C1 segment of cervical spinal cord (tissue), 14 donors: Measurements from ENCODE around the gene LLGL2.

Source experiments
- DNase-seq, 14 donors: peaks; one replicate each; lab custom pipeline; 2025; lab: John Stamatoyannopoulos, UW

LLGL2 gene

DNA sequence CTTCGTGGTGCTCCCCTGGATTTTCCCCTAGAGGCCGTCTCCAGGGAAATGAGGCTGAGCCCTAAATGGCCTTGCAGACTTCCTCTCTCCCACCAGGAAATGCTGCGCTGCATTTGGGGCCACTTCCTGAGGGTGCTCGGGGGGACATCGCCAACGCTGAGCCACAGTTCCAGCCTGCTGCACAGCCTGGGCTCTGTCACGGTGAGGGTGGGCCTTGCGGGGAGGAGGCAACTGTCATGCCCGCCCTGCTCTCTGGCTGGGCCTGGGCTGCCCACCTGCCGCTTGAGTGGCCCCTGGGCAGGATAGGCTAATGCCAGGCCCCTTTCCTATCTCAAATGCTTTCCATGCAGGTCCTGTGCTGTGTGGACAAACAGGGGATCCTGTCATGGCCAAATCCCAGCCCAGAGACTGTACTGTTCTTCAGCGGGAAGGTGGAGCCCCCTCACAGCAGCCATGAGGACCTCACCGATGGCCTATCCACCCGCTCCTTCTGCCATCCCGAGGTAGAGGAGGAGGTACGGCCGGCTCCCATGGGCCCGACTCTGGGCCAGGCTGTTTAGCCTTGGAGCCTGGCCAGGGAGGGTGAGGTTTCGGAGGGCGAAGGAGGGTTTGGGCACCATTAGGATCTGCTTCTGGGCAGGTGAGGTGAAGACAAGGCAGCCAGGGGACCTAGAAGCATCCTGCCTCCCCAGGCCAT is 34.4 kb upstream of the LLGL2 start:
- no peak for DNase-seq

- DNase-seq = no peak
These were observed 33.8 kb upstream of the LLGL2 start for GRCh38 chr17:75491680-75492079.

DNA sequence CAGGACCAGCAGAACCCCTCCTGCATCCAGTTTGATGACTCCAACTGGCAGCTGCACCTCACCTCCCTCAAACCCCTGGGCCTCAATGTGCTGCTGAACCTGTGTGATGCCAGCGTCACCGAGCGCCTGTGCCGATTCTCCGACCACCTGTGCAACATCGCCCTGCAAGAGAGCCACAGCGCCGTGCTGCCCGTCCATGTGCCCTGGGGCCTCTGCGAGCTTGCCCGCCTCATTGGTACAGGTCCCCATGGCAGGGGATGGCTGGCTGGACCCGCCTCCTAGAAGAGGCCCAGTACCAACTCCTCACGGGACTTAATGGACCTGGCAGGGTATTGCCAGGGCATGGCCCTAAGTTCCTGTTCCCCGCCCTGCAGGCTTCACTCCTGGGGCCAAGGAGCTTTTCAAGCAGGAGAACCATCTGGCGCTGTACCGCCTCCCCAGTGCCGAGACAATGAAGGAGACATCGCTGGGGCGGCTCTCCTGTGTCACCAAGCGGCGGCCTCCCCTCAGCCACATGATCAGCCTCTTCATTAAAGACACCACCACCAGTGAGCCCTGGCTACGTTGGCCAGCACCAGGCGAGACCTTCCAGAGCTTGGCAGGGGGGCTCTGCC is 32.8 kb upstream of the LLGL2 start:
- peak in 1 of 14 donors; percentile 39 for DNase-seq

GRCh38 chr17:75493476-75494129 is 31.9 kb upstream of the LLGL2 start:
- DNase-seq = no peak

- DNase-seq = no peak
These were observed 31.1 kb upstream of the LLGL2 start for GRCh38 chr17:75494326-75494877.

GRCh38 chr17:75496005-75496404 is 29.5 kb upstream of the LLGL2 start:
- no peak for DNase-seq

DNA sequence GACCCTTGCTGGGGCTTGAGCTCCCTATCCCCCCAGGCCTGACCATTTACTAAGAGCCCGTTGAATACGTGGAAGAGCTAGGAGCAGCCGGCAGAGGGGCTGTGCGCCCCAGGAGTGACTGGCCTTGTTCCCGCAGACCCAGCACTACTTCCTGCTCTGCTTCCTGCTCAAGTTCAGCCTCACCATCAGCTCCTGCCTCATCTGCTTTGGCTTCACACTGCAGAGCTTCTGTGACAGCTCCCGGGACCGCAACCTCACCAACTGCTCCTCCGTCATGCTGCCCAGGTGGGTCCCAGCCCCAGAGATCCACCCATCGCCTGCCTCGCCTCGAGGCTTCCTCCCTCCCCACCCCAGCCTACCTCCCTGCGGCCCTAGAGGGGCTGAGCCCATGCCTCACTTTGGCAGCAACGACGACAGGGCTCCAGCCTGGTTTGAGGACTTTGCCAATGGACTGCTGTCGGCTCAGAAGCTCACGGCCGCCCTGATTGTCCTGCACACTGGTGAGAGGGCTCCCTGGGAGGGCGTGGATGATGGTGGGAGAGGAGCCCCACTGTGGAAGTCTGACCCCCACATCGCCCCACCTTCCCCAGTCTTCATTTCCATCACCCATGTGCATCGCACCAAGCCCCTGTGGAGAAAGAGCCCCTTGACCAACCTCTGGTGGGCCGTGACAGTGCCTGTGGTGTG is 27.3 kb upstream of the LLGL2 start:
- no peak for DNase-seq

DNA sequence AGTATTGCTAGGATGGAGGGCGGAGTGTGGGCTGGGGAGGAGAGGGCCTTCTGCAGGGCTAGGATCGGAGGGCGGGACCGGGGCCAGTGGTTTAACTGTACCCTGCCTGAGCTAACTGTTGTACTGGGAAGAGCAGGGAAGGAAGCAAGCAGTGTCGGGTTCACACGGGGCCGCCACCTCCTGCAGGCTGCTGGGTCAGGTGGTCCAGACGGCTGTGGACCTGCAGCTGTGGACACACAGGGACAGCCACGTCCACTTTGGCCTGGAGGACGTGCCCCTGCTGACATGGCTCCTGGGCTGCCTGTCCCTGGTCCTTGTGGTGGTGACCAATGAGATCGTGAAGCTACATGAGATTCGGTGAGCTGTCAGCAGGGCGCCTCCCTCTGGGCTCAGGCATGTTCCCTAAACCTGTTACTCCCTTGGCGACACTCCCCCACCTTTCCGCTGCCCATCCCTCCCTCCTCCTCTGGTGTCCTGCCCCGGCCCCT is 26.7 kb upstream of the LLGL2 start:
- DNase-seq = no peak

DNA sequence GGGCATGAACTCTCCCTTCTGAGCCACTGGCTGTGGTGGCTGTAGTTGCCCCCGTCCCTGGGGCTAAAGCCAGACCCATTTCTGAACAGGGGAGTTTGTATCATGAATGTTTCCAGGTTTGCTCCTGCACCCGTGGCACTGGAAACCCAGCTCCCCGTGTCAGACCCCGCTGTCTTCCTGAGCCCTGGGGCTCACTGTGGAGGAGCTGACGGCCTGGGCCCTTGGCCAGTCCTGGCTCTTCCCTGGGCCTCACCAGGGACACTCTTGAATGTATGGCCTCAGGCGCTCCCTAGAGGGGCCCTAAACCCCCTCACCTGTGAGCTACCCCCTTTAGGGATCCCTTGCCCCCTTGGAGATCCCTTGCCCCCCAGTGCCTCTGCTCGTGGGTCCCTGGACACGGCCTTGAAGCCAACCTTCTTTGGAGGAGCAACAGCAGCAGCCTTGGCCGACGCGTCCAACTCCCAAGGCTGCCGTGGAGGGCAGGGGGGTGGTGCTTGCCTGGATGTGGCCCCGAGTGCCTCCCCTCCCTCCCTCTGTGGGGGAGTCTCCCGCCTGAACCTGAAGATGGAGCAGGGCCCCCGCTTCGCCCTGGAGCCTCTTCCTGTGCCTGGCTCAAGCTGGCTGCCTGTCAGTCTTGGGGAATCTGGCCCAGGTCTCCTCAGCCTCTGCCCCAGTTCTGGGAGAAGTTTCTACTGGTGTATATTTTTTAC is 26.0 kb upstream of the LLGL2 start:
- peak in 1 of 14 donors; percentile 44 for DNase-seq

- DNase-seq = no peak
These were observed 24.9 kb upstream of the LLGL2 start for GRCh38 chr17:75500419-75501216.

GRCh38 chr17:75501378-75502071 is 24.0 kb upstream of the LLGL2 start:
- DNase-seq = peak in 12 of 14 donors; percentile 50 to 87 (median 76)

GRCh38 chr17:75502072-75502720 is 23.3 kb upstream of the LLGL2 start:
- no peak for DNase-seq

DNA sequence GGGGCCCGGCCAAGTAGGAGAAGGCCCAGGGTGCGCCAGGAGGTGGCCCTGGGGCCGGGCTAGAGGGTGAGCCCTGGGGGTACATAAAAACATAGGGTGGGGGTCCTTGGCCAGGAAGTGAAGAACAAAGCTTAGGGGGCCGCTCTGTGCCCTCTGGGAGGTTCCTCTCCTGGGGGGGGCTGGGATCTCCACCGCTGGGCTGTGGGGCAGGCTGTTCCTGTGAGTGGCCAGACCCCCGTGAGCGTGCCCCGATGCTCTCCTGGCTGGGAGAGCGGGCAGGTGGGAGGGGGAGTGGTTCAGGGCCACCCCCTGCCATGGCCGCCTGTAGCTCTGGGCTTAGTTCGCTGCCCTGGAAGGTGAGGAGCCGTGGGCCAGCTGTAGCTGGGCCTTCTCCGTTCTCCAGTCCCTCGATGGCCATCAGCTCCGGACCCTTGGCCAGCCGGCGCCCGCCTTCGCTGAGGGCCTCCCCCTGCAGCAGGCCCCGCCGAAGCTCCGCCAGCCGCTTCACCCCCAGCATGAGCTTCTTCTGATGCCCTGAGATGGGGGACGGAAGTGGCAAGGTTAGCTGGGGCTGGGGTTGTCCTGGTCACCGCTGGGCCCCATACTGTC is 22.7 kb upstream of the LLGL2 start:
- DNase-seq = no peak

- DNase-seq = no peak
These were observed 22.1 kb upstream of the LLGL2 start for GRCh38 chr17:75503337-75503950.

- no peak for DNase-seq
These were observed 21.5 kb upstream of the LLGL2 start for GRCh38 chr17:75503976-75504346.

DNA sequence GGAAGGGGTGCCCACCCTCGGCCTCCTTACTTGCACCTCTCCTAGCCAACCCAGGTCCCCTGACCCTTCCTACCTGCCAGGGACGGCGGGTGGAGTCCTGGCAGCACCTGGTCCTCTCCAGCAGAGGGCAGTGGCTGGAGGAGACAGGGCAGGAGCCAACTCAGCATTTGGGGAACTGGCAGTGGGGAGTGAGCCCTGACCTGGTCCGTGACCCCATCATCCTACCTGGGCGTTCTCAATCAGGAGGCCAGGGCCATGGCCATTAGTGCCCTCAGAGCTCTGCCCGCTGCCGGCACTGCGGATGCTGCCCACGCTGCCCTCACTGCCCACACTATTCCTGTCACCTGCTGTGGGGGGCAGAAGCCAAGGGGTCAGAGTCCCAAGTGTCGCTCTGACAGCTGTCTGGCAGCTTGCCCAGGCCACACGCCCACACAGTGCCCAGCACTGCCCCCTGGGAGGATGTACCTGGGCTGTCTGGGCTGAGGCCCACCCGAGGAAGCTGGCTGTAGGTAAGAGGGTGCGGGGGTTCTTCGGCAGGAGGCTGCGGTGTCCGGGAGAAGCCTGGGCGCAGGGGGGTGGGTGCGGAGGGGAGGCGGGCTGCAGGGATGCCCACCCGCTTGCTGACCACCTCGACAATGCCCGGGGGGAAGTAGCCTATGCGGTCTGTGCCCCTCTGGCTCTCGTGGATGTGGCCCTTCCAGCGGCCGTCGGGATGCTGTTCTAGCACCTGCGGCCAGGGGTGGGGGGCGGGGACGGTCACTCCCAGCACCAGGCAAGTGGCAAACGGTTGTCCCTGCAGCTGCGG is 20.9 kb upstream of the LLGL2 start:
- peak in 1 of 14 donors; percentile 19 for DNase-seq

DNA sequence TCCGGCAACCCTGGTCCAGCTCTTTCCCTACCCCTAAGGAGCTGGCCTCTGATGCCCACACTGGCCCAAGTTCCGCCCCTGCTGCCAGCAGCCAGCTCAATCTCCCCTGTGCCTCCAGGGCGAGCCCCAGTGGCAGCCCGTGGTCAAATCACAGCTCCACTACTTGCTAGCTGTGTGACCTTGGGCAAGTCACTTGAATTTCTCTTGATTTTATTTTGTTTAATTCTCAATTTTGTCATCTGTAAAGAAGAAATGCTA is 20.4 kb upstream of the LLGL2 start:
- DNase-seq = no peak

DNA sequence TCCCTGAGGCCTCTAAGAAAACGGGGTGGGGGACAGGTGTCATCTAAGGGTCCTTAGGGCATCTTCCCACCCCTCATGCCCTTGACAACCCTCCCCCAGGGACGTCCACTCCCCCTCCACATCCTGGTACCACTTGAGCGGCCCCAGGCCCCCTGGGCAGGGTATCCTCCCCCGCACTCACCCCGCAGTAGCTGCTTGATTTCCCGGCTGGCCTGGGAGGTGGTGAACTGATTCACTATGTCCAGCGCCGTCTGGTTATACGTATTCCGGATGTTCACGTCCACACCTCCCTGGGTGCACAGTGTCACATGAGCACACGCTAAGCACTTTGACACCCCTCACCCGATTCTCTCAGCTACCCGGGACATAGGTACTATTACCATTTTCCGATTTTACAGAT is 19.9 kb upstream of the LLGL2 start:
- no peak for DNase-seq
